HepG2 (cell line): Measurements from ENCODE around the gene GDF9. TPM values are rescaled to one million over a fixed set of nuclear protein-coding genes. Genes with fewer than 3 reads are reported as not detected.

Source experiments
- ARNT ChIP-seq: fragments of 450-650 bp; IDR thresholded peaks from 2 replicates; pipeline ENCODE4 v1.6.1; 2017
- BATF2 ChIP-seq: sonication (generic); formaldehyde crosslinking; IDR thresholded peaks from 2 replicates; pipeline ENCODE4 v1.8.0; 2022; ENCODE audit warnings: mild to moderate bottlenecking, missing genetic modification reagents, moderate library complexity
- FOXP1 ChIP-seq, 2 experiments: fragments of 450-650 bp in 1 of 2; IDR thresholded peaks; 2 replicates each; pipeline ENCODE4 v1.6.1; 2017 to 2018; ENCODE audit warnings: antibody characterized with exemption in 1 of 2
- HIVEP1 ChIP-seq: sonication (generic); formaldehyde crosslinking; IDR thresholded peaks from 2 replicates; pipeline ENCODE4 v1.4.0; 2020; ENCODE audit warnings: mild to moderate bottlenecking, missing genetic modification reagents
- JUND ChIP-seq: sonication (generic); formaldehyde crosslinking; IDR thresholded peaks from 2 replicates; pipeline ENCODE4 v1.8.0; 2022; ENCODE audit warnings: mild to moderate bottlenecking, missing genetic modification reagents
- KDM2A ChIP-seq: sonication (generic); formaldehyde crosslinking; IDR thresholded peaks from 2 replicates; pipeline ENCODE4 v1.4.0; 2020; ENCODE audit warnings: low read depth, missing genetic modification reagents, borderline replicate concordance
- MXD4 ChIP-seq: IDR thresholded peaks from 2 replicates; pipeline ENCODE4 v1.6.1; 2016; ENCODE audit warnings: mild to moderate bottlenecking, missing biosample characterization, missing genetic modification reagents
- PBX3 ChIP-seq: sonication (generic); formaldehyde crosslinking; IDR thresholded peaks from 2 replicates; pipeline ENCODE4 v1.8.1; 2023; ENCODE audit warnings: missing genetic modification reagents, inconsistent platforms, borderline replicate concordance
- PHF5A ChIP-seq: IDR thresholded peaks from one replicate; pipeline ENCODE4 v1.6.1; 2018; ENCODE audit warnings: low read depth, missing genetic modification reagents; ENCODE audit not compliant: unreplicated experiment
- PRDM4 ChIP-seq: sonication (generic); formaldehyde crosslinking; IDR thresholded peaks from 2 replicates; pipeline ENCODE4 v1.9.0; 2021; ENCODE audit warnings: missing genetic modification reagents, borderline replicate concordance
- RFX5 ChIP-seq: IDR thresholded peaks from 2 replicates; pipeline ENCODE4 v1.6.1; 2011; ENCODE audit warnings: low read depth, low read length, improper control_type of control experiment
- RFXANK ChIP-seq: IDR thresholded peaks from 2 replicates; pipeline ENCODE4 v1.6.1; 2016
- SP140L ChIP-seq: sonication (generic); formaldehyde crosslinking; IDR thresholded peaks from 2 replicates; pipeline ENCODE4 v1.4.0; 2020; ENCODE audit warnings: missing genetic modification reagents, borderline replicate concordance
- STAT5B ChIP-seq: sonication (generic); formaldehyde crosslinking; IDR thresholded peaks from 2 replicates; pipeline ENCODE4 v1.4.0; 2020; ENCODE audit warnings: missing genetic modification reagents
- TAF1 ChIP-seq: sonication (generic); formaldehyde crosslinking; IDR thresholded peaks from 2 replicates; pipeline ENCODE4 v1.4.0; 2020; ENCODE audit warnings: missing genetic modification reagents
- ZNF337 ChIP-seq: sonication (generic); formaldehyde crosslinking; IDR thresholded peaks from 2 replicates; pipeline ENCODE4 v1.5.1; 2020; ENCODE audit warnings: missing genetic modification reagents, low read depth, mild to moderate bottlenecking, borderline replicate concordance
- ZNF446 ChIP-seq: sonication (generic); formaldehyde crosslinking; IDR thresholded peaks from 2 replicates; pipeline ENCODE4 v1.5.0; 2020; ENCODE audit warnings: mild to moderate bottlenecking, missing genetic modification reagents
- ZNF781 ChIP-seq: sonication (generic); formaldehyde crosslinking; IDR thresholded peaks from 2 replicates; pipeline ENCODE4 v1.5.1; 2020; ENCODE audit warnings: borderline replicate concordance, mild to moderate bottlenecking, missing genetic modification reagents; ENCODE audit errors: not compliant biosample characterization
- ZNF784 ChIP-seq: sonication (generic); formaldehyde crosslinking; IDR thresholded peaks from 2 replicates; pipeline ENCODE4 v1.5.1; 2020; ENCODE audit warnings: missing genetic modification reagents, mild to moderate bottlenecking, borderline replicate concordance
- ZNF83 ChIP-seq: sonication (generic); formaldehyde crosslinking; IDR thresholded peaks from 2 replicates; pipeline ENCODE4 v1.4.0; 2020; ENCODE audit warnings: missing genetic modification reagents, mild to moderate bottlenecking, borderline replicate concordance
- ZSCAN31 ChIP-seq: sonication (generic); formaldehyde crosslinking; IDR thresholded peaks from 2 replicates; pipeline ENCODE4 v1.5.0; 2020; ENCODE audit warnings: low read depth, mild to moderate bottlenecking, missing genetic modification reagents
- ZSCAN5A ChIP-seq: sonication (generic); formaldehyde crosslinking; IDR thresholded peaks from 2 replicates; pipeline ENCODE4 v1.8.0; 2022; ENCODE audit warnings: mild to moderate bottlenecking, missing genetic modification reagents, borderline replicate concordance
- polyA plus RNA-seq, 8 experiments: library from polyadenylated mRNA; depleted of rRNA in 3 of 8; stranded (reverse) in 7 of 8; unstranded in 1 of 8; fragments of >200 nt; fragmentation: Illumina TruSeq in 4 of 8; extraction: Trizol in 4 of 8; gene quantifications; 2 replicates each; pipeline versions ENCODE4 v1.2.1 to v1.2.3, GENCODE V29; 2011 to 2016; ENCODE audit warnings: low read depth in 4 of 8, missing spikeins in 1 of 8, mixed read lengths in 1 of 8; ENCODE audit not compliant: insufficient read depth in 1 of 8
- total RNA-seq, 5 experiments: library from RNA; depleted of rRNA; stranded (reverse); fragments of >200 nt; fragmentation: Illumina TruSeq; extraction: Trizol; gene quantifications; 2 replicates each; pipeline ENCODE4 v1.2.3, GENCODE V29; 2016; ENCODE audit warnings: low read depth in 1 of 5
- TF ChIP-seq, protein P1 (sequence below): sonication (generic); formaldehyde crosslinking; IDR thresholded peaks from 2 replicates; pipeline ENCODE4 v1.8.1; 2023; ENCODE audit warnings: mild to moderate bottlenecking, moderate library complexity, missing genetic modification reagents

The GDF9 gene
- total and polyA plus RNA-seq, 2 of the 13 experiments (the other 11 are each of a cell fraction or from before 2014, with no cell fraction given), result 0.33 to 0.38 TPM

GRCh38 chr5:132820162-132820754, 46.0 kb downstream of the GDF9 start (continued):
- TF ChIP-seq PRDM4 (CRISPR knock-in tag), result no peak
- no peak for TF ChIP-seq ZNF781
- 0 out of 2 replicates have a peak, but pooled peaks have one; percentile 16 for TF ChIP-seq ZNF784 (CRISPR knock-in tag)
- TF ChIP-seq BATF2 (CRISPR knock-in tag), result no peak
- TF ChIP-seq ZNF83, result no peak
- TF ChIP-seq HIVEP1 (CRISPR knock-in tag), result no peak
- TF ChIP-seq SP140L, result no peak
- TF ChIP-seq ARNT, result no peak
- TF ChIP-seq MXD4 (CRISPR knock-in tag), result no peak
- no peak; the same call in 1 of the 2 replicates for TF ChIP-seq ZNF337 (CRISPR knock-in tag)
- TF ChIP-seq TAF1, result no peak
- no peak for TF ChIP-seq PHF5A (CRISPR knock-in tag)
- no peak for TF ChIP-seq JUND
- TF ChIP-seq STAT5B, result no peak
- TF ChIP-seq ZNF446 (CRISPR knock-in tag), result no peak
- no peak for TF ChIP-seq PBX3 (CRISPR knock-in tag)
- no peak for TF ChIP-seq RFXANK (CRISPR knock-in tag)
- TF ChIP-seq, protein P1, sequence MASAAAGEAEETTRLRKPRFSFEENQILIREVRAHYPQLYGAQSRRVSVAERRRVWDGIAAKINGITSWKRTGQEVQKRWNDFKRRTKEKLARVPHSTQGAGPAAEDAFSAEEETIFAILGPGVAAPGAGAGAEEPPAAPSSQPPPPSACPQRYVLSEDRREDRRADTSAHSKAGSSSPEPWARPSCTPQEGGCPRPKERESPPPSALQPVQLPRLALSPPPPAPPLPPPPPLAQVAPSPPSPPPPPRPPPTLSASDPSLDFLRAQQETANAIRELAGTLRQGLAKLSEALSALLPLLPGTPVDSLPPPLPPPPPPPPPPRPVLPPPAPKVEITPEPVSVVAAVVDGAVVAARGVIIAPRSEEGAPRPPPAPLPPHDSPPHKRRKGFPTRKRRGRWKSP (CRISPR knock-in tag), result no peak
- no peak for TF ChIP-seq ZSCAN5A (CRISPR knock-in tag)
- TF ChIP-seq ZSCAN31 (CRISPR knock-in tag), result no peak
- no peak for TF ChIP-seq RFX5
- TF ChIP-seq FOXP1 (IDR thresholded peaks at IDR 0.05), result no peak
- no peak for TF ChIP-seq FOXP1 (CRISPR knock-in tag; IDR thresholded peaks at IDR 0.05)
- peak; percentile 1 for TF ChIP-seq KDM2A (CRISPR knock-in tag)
